ENCODE data around the gene CCDC43. TPM values are rescaled to one million over a fixed set of nuclear protein-coding genes. Genes with fewer than 3 reads are reported as not detected.

CCDC43 gene
- total and polyA plus RNA-seq, 2 of the 13 experiments (the other 11 are each of a cell fraction or from before 2014, with no cell fraction given): 17.5 to 94.8 TPM

DNA sequence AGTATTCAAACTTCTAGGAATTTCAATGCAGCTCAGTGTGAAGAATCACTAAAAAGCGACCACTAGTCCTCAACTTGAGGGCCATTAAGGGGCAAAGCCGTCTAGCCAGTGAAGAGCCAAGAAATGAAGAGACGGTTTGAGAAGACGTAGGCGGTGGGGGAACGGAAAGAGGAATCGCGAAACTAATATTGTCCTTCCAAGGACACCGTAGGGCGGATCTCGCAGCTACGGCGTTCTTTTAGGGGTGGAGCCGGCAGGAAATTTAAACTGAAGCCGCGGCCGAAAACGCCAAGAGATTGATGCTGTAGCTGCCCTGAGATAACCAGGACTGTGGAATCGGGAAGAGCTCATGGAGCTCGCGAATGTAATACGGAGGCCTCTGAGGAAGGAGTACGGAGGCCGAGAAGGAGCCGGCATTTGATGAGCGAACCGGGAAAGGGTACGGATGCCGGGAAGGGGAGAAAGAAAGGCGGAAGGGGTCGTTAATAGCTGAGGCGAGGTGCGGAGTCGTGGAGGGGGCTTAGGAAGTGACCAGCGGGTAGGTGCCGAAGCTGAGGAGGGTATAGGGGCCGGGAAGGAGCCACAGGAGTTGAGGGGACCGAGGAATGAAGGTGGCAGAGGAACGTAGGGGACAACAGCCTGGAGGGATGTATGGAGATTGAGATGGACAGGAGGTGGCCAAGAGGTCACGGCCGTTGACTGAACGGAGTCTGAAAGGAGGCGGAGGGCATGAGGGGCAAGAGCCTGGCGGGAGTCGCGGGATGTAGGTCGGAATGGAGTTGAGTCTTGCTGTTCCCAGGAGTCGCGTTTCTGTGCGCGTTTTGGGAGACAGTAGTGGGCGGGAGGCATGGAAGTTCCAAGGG lies 19.1 kb upstream of the CCDC43 start, which contains the start of gene DBF4B (continued):
- TF ChIP-seq, protein P1, sequence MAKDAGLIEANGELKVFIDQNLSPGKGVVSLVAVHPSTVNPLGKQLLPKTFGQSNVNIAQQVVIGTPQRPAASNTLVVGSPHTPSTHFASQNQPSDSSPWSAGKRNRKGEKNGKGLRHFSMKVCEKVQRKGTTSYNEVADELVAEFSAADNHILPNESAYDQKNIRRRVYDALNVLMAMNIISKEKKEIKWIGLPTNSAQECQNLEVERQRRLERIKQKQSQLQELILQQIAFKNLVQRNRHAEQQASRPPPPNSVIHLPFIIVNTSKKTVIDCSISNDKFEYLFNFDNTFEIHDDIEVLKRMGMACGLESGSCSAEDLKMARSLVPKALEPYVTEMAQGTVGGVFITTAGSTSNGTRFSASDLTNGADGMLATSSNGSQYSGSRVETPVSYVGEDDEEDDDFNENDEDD (CRISPR knock-in tag; IDR thresholded peaks at IDR 0.05; ENCODE audit: borderline replicate concordance): peak; percentile 97
- TF ChIP-seq ZNF746 (CRISPR knock-in tag; IDR thresholded peaks at IDR 0.05): no peak
- peak; percentile 18; the same call in 1 of the 2 replicates for TF ChIP-seq ZNF30 (CRISPR knock-in tag; IDR thresholded peaks at IDR 0.05)
- no peak for TF ChIP-seq ARNT (IDR thresholded peaks at IDR 0.05)
- TF ChIP-seq, protein P2, sequence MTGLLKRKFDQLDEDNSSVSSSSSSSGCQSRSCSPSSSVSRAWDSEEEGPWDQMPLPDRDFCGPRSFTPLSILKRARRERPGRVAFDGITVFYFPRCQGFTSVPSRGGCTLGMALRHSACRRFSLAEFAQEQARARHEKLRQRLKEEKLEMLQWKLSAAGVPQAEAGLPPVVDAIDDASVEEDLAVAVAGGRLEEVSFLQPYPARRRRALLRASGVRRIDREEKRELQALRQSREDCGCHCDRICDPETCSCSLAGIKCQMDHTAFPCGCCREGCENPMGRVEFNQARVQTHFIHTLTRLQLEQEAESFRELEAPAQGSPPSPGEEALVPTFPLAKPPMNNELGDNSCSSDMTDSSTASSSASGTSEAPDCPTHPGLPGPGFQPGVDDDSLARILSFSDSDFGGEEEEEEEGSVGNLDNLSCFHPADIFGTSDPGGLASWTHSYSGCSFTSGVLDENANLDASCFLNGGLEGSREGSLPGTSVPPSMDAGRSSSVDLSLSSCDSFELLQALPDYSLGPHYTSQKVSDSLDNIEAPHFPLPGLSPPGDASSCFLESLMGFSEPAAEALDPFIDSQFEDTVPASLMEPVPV (CRISPR knock-in tag; IDR thresholded peaks at IDR 0.05): peak; percentile 54; the same call in 1 of the 2 replicates
- no peak for TF ChIP-seq TCF7 (IDR thresholded peaks at IDR 0.05; ENCODE audit: low read depth)
- no peak for TF ChIP-seq ZNF121 (CRISPR knock-in tag; IDR thresholded peaks at IDR 0.05)
- no peak for TF ChIP-seq SMARCC2 (IDR thresholded peaks at IDR 0.05)
- TF ChIP-seq HOXA3 (CRISPR knock-in tag; IDR thresholded peaks at IDR 0.05): peak; percentile 80
- TF ChIP-seq ZNF546 (CRISPR knock-in tag; conservative IDR thresholded peaks at IDR 0.05): 0 out of 2 replicates have a peak, but pooled peaks have one; percentile 33
- TF ChIP-seq NCOA1 (CRISPR knock-in tag; IDR thresholded peaks at IDR 0.05): 0 out of 2 replicates have a peak, but pooled peaks have one; percentile 40
- TF ChIP-seq KDM1A (CRISPR knock-in tag; IDR thresholded peaks at IDR 0.05): no peak
- TF ChIP-seq, protein P3, sequence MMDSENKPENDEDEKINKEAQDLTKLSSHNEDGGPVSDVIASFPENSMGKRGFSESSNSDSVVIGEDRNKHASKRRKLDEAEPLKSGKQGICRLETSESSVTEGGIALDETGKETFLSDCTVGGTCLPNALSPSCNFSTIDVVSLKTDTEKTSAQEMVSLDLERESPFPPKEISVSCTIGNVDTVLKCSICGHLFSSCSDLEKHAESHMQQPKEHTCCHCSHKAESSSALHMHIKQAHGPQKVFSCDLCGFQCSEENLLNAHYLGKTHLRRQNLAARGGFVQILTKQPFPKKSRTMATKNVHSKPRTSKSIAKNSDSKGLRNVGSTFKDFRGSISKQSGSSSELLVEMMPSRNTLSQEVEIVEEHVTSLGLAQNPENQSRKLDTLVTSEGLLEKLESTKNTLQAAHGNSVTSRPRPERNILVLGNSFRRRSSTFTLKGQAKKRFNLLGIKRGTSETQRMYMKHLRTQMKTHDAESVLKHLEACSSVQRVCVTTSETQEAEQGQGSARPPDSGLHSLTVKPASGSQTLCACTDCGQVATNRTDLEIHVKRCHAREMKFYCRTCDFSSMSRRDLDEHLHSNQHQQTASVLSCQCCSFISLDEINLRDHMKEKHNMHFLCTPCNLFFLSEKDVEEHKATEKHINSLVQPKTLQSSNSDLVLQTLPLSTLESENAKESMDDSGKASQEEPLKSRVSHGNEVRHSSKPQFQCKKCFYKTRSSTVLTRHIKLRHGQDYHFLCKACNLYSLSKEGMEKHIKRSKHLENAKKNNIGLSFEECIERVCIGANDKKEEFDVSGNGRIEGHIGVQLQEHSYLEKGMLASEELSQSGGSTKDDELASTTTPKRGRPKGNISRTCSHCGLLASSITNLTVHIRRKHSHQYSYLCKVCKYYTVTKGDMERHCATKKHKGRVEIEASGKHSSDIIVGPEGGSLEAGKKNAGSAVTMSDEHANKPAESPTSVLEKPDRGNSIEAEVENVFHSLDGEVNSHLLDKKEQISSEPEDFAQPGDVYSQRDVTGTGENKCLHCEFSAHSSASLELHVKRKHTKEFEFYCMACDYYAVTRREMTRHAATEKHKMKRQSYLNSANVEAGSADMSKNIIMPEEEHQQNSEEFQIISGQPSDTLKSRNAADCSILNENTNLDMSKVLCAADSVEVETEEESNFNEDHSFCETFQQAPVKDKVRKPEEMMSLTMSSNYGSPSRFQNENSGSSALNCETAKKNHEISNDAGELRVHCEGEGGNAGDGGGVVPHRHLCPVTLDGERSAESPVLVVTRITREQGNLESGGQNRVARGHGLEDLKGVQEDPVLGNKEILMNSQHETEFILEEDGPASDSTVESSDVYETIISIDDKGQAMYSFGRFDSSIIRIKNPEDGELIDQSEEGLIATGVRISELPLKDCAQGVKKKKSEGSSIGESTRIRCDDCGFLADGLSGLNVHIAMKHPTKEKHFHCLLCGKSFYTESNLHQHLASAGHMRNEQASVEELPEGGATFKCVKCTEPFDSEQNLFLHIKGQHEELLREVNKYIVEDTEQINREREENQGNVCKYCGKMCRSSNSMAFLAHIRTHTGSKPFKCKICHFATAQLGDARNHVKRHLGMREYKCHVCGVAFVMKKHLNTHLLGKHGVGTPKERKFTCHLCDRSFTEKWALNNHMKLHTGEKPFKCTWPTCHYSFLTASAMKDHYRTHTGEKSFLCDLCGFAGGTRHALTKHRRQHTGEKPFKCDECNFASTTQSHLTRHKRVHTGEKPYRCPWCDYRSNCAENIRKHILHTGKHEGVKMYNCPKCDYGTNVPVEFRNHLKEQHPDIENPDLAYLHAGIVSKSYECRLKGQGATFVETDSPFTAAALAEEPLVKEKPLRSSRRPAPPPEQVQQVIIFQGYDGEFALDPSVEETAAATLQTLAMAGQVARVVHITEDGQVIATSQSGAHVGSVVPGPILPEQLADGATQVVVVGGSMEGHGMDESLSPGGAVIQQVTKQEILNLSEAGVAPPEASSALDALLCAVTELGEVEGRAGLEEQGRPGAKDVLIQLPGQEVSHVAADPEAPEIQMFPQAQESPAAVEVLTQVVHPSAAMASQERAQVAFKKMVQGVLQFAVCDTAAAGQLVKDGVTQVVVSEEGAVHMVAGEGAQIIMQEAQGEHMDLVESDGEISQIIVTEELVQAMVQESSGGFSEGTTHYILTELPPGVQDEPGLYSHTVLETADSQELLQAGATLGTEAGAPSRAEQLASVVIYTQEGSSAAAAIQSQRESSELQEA (CRISPR knock-in tag; IDR thresholded peaks at IDR 0.05; ENCODE audit: not compliant biosample characterization): peak; percentile 54
- TF ChIP-seq, protein P4, sequence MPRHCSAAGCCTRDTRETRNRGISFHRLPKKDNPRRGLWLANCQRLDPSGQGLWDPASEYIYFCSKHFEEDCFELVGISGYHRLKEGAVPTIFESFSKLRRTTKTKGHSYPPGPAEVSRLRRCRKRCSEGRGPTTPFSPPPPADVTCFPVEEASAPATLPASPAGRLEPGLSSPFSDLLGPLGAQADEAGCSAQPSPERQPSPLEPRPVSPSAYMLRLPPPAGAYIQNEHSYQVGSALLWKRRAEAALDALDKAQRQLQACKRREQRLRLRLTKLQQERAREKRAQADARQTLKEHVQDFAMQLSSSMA (CRISPR knock-in tag; IDR thresholded peaks at IDR 0.05): no peak
